GM12864 (cell line): ENCODE results near the gene KRCC1.

Experiments
- DNase-seq: peaks from one replicate; pipeline ENCODE4 v3.0.0-alpha.2; 2011; ENCODE audit warnings: low read depth
- H3K4me3 ChIP-seq: 2 replicates; pipeline ENCODE4 v1.5.1; 2011; ENCODE audit warnings: mild to moderate bottlenecking, low read depth, low read length, control low read depth
- CTCF ChIP-seq: IDR thresholded peaks from 2 replicates; pipeline ENCODE4 v1.5.1; 2011; ENCODE audit warnings: low read depth, mild to moderate bottlenecking, moderate library complexity, low read length, control low read depth, inconsistent platforms; ENCODE audit errors: missing control alignments

The KRCC1 gene

GRCh38 chr2:88087073-88087472, 31.5 kb upstream of the KRCC1 start:
- no peak for TF ChIP-seq CTCF
- no peak overlapping the region for H3K4me3 ChIP-seq
- DNase-seq, result no peak

- TF ChIP-seq CTCF, result no peak
- DNase-seq, result no peak
- H3K4me3 ChIP-seq, result no peak overlapping the region
Measured at GRCh38 chr2:88086401-88086800, 30.8 kb upstream of the KRCC1 start.

- DNase-seq, result no peak
- no peak overlapping the region for H3K4me3 ChIP-seq
- no peak for TF ChIP-seq CTCF
Measured at GRCh38 chr2:88085602-88086001, 30.0 kb upstream of the KRCC1 start.

GRCh38 chr2:88085099-88085498, 29.5 kb upstream of the KRCC1 start:
- no peak overlapping the region for H3K4me3 ChIP-seq
- DNase-seq, result no peak
- TF ChIP-seq CTCF, result no peak

GRCh38 chr2:88082781-88083180, 27.2 kb upstream of the KRCC1 start:
- no peak overlapping the region for H3K4me3 ChIP-seq
- no peak for TF ChIP-seq CTCF
- no peak for DNase-seq

- no peak for DNase-seq
- H3K4me3 ChIP-seq, result no peak overlapping the region
- no peak for TF ChIP-seq CTCF
Measured at GRCh38 chr2:88081924-88082608, 26.5 kb upstream of the KRCC1 start.

GRCh38 chr2:88080545-88080944, 25.0 kb upstream of the KRCC1 start:
- no peak overlapping the region for H3K4me3 ChIP-seq
- TF ChIP-seq CTCF, result no peak
- DNase-seq, result no peak
